ENCODE data around the gene MYPOP.

DNA sequence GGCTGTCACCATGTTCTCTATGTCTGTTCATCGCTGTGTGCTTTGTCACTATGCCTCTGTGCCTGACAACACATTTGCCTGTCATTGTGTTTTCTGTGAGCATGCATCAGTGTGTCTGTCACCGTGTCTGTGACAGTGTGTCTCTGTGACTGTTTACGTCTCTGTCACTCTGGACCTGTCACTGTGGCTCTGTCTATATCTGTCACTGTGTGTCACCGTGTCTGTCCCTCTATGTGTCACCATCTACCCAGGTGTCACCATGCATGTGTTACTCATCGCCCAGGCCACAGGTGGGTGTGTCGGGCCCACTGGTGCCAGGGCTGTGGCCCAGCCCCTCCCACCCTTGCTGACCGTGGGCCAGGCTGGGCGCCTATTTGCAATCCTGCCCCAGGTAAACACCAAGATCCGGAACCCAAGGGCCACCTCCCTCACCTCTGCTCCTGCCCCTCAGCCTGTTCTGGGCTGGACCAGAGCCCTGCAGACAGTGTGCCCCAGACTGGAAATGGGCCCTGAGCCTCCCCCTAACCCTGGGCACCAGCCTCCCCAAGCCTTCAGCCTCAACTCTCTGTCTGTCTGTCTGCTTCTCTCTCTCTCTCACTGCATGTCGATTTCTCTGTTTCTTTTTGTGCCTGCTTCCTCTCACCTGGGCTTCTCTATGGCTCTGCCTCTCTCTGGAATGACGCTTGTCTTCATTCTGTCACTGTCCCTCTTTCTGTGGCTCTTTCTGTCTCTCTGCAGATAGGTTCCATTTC lies 24.2 kb downstream of the MYPOP start:
- no peak for TF ChIP-seq POLR2AphosphoS5 (IDR thresholded peaks at IDR 0.05; ENCODE audit: low read depth, low read length)
- TF ChIP-seq POLR2A (IDR thresholded peaks at IDR 0.05; ENCODE audit: low read depth, low read length): no peak
- TF ChIP-seq SPI1 (IDR thresholded peaks at IDR 0.05; ENCODE audit: low read depth, low read length): no peak
- TF ChIP-seq TAF1 (IDR thresholded peaks at IDR 0.05; ENCODE audit: low read depth, low read length): no peak
